Progenitor cell of endocrine pancreas (in vitro differentiated cells): ENCODE measurements around the gene ABCB1. TPM values are rescaled to one million over a fixed set of nuclear protein-coding genes. Genes with fewer than 3 reads are reported as not detected.
"Not testable (repeated sequence)": the region's sequence is repeated elsewhere in the genome, so short reads cannot be mapped to it uniquely, and the experiment has no call there.

ENCODE experiments used
- DNase-seq: peaks from one replicate; pipeline ENCODE4 v3.0.0; 2021; ENCODE audit warnings: low spot score; ENCODE audit not compliant: unreplicated experiment
- H3K27ac Mint-ChIP-seq: 2 replicates; pipeline ENCODE4 v1.8.0; 2021; ENCODE audit warnings: mild to moderate bottlenecking, moderate library complexity, mixed read lengths
- H3K27me3 Mint-ChIP-seq: 2 replicates; pipeline ENCODE4 v1.8.0; 2021; ENCODE audit warnings: mixed read lengths
- H3K36me3 Mint-ChIP-seq: 2 replicates; pipeline ENCODE4 v1.8.0; 2022; ENCODE audit warnings: mixed read lengths; ENCODE audit not compliant: insufficient read depth
- H3K4me1 Mint-ChIP-seq: 2 replicates; pipeline ENCODE4 v1.8.0; 2021; ENCODE audit warnings: low read depth, mixed read lengths
- H3K4me3 Mint-ChIP-seq: 2 replicates; pipeline ENCODE4 v1.8.0; 2021; ENCODE audit warnings: low read depth, mild to moderate bottlenecking, moderate library complexity, mixed read lengths
- H3K9me3 Mint-ChIP-seq: 2 replicates; pipeline ENCODE4 v1.8.0; 2021; ENCODE audit warnings: low read depth, mixed read lengths
- CTCF ChIP-seq: fragments of 200-600 bp; sonication (generic); IDR thresholded peaks from one replicate; pipeline ENCODE4 v1.5.0; 2021; ENCODE audit warnings: antibody characterized with exemption, mild to moderate bottlenecking; ENCODE audit not compliant: unreplicated experiment
- total RNA-seq: library from RNA; stranded (reverse); gene quantifications from 2 replicates; pipeline ENCODE4 v1.2.1, GENCODE V29; 2021

ABCB1 gene
- total RNA-seq, 1 donor from 2014 or later: 0.48 TPM

GRCh38 chr7:87475359-87476178 is 125.1 kb downstream of the ABCB1 start, which contains the start of gene ABCB4:
Gene ABCB4 (minus strand): TSS chr7:87475680. CDS start chr7:87475465, 215 bp downstream.
- DNase-seq: peak; percentile 13
- H3K4me3 Mint-ChIP-seq: peak within 1 kb of the TSS; percentile 55
- peaks cover 42% of the 10 kb centered on the region for H3K27me3 Mint-ChIP-seq
- H3K27ac Mint-ChIP-seq: no peak within 1 kb of the TSS
- no peaks in the 10 kb centered on the region for H3K36me3 Mint-ChIP-seq
- H3K9me3 Mint-ChIP-seq: no peaks in the 10 kb centered on the region
- no peak for TF ChIP-seq CTCF
- H3K4me1 Mint-ChIP-seq: no peaks in the 10 kb centered on the region

GRCh38 chr7:87474533-87475358 is 125.9 kb downstream of the ABCB1 start:
- Mint-ChIP-seq H3K27ac (no peak overlapping the region), H3K27me3 (peaks cover 42% of the 10 kb centered on the region)
- DNase-seq: no peak

GRCh38 chr7:87473986-87474385 is 126.7 kb downstream of the ABCB1 start:
- no peaks in the 10 kb centered on the region for H3K4me1 Mint-ChIP-seq
- no peak overlapping the region for H3K27ac Mint-ChIP-seq
- no peak for TF ChIP-seq CTCF
- DNase-seq: no peak
- H3K4me3 Mint-ChIP-seq: no peak overlapping the region
- no peaks in the 10 kb centered on the region for H3K36me3 Mint-ChIP-seq
- no peaks in the 10 kb centered on the region for H3K9me3 Mint-ChIP-seq
- H3K27me3 Mint-ChIP-seq: peaks cover 42% of the 10 kb centered on the region

More at GRCh38 chr7:87474533-87475358, 125.9 kb downstream of the ABCB1 start:
- peak overlapping the region; percentile 55 for H3K4me3 Mint-ChIP-seq
- no peaks in the 10 kb centered on the region for H3K9me3 Mint-ChIP-seq
- H3K4me1 Mint-ChIP-seq: no peaks in the 10 kb centered on the region
- no peaks in the 10 kb centered on the region for H3K36me3 Mint-ChIP-seq
- TF ChIP-seq CTCF: no peak

- H3K27ac Mint-ChIP-seq: no peak overlapping the region
- no peak for TF ChIP-seq CTCF
- no peak overlapping the region for H3K4me3 Mint-ChIP-seq
- peaks cover 42% of the 10 kb centered on the region for H3K27me3 Mint-ChIP-seq
- peaks cover under 1% of the 10 kb centered on the region for H3K9me3 Mint-ChIP-seq
- no peaks in the 10 kb centered on the region for H3K36me3 Mint-ChIP-seq
- no peak for DNase-seq
- H3K4me1 Mint-ChIP-seq: no peaks in the 10 kb centered on the region
Observed at GRCh38 chr7:87473192-87473591, 127.5 kb downstream of the ABCB1 start.

GRCh38 chr7:87471473-87471872 is 129.2 kb downstream of the ABCB1 start:
- no peak overlapping the region for H3K27ac Mint-ChIP-seq
- peaks cover 6% of the 10 kb centered on the region for H3K36me3 Mint-ChIP-seq
- no peak for TF ChIP-seq CTCF
- H3K27me3 Mint-ChIP-seq: peaks cover 32% of the 10 kb centered on the region
- H3K4me3 Mint-ChIP-seq: no peak overlapping the region
- no peak for DNase-seq
- H3K9me3 Mint-ChIP-seq: peaks cover 12% of the 10 kb centered on the region
- no peaks in the 10 kb centered on the region for H3K4me1 Mint-ChIP-seq

GRCh38 chr7:87469204-87469603 is 131.5 kb downstream of the ABCB1 start:
- Mint-ChIP-seq H3K27me3 (peaks cover 14% of the 10 kb centered on the region), H3K36me3 (peaks cover 13% of the 10 kb centered on the region), H3K9me3 (peaks cover 23% of the 10 kb centered on the region)
- not testable (repeated sequence) for H3K27ac Mint-ChIP-seq, H3K4me3 Mint-ChIP-seq, H3K4me1 Mint-ChIP-seq, DNase-seq

- peaks cover 13% of the 10 kb centered on the region for H3K36me3 Mint-ChIP-seq
- not testable (repeated sequence) for H3K27me3 Mint-ChIP-seq, H3K4me1 Mint-ChIP-seq, DNase-seq
- peak overlapping the region; percentile 74 for H3K27ac Mint-ChIP-seq
- peaks cover 23% of the 10 kb centered on the region for H3K9me3 Mint-ChIP-seq
- peak overlapping the region; percentile 4 for H3K4me3 Mint-ChIP-seq
Observed at GRCh38 chr7:87465534-87465880, 135.2 kb downstream of the ABCB1 start.
